HUES6 (cell line): ENCODE data around the gene TMEM52.

Experiments
- H3K27ac ChIP-seq: 2 replicates; pipeline ENCODE4 v1.7.0; 2013; ENCODE audit warnings: low read depth, mild to moderate bottlenecking, low read length, inconsistent platforms
- H3K27me3 ChIP-seq: 2 replicates; pipeline ENCODE4 v1.6.1; 2013; ENCODE audit warnings: low read length; ENCODE audit not compliant: control insufficient read depth, insufficient read depth
- H3K36me3 ChIP-seq: 2 replicates; pipeline ENCODE4 v1.6.1; 2013; ENCODE audit warnings: low read length; ENCODE audit not compliant: control insufficient read depth, insufficient read depth
- H3K4me1 ChIP-seq: 2 replicates; pipeline ENCODE4 v1.6.1; 2013; ENCODE audit warnings: low read length; ENCODE audit not compliant: control insufficient read depth, insufficient read depth
- H3K4me3 ChIP-seq: 2 replicates; pipeline ENCODE4 v1.5.1; 2013; ENCODE audit warnings: low read depth, low read length
- H3K9ac ChIP-seq: one replicate; pipeline ENCODE4 v1.6.1; 2013; ENCODE audit warnings: mild to moderate bottlenecking, low read length
- H3K9me3 ChIP-seq: 2 replicates; pipeline ENCODE4 v1.6.1; 2013; ENCODE audit warnings: low read depth, low read length; ENCODE audit not compliant: control insufficient read depth, insufficient read depth

Gene TMEM52

GRCh38 chr1:1910651-1911331 is 8.3 kb downstream of the TMEM52 start:
- Histone ChIP-seq H3K9me3 (no peaks in the 10 kb centered on the region), H3K4me3 (no peak overlapping the region), H3K27me3 (no peaks in the 10 kb centered on the region; the same call in 1 of the 2 replicates), H3K9ac (no peak overlapping the region), H3K27ac (no peak overlapping the region), H3K36me3 (no peaks in the 10 kb centered on the region), H3K4me1 (peaks cover 23% of the 10 kb centered on the region; the same call in 1 of the 2 replicates)

GRCh38 chr1:1910033-1910465 is 9.0 kb downstream of the TMEM52 start:
- Histone ChIP-seq H3K4me3 (peak overlapping the region; percentile 63), H3K9me3 (no peaks in the 10 kb centered on the region), H3K27me3 (no peaks in the 10 kb centered on the region), H3K9ac (peak overlapping the region; percentile 23), H3K36me3 (no peaks in the 10 kb centered on the region), H3K4me1 (peaks cover 23% of the 10 kb centered on the region; the same call in 1 of the 2 replicates), H3K27ac (no peak overlapping the region)

DNA sequence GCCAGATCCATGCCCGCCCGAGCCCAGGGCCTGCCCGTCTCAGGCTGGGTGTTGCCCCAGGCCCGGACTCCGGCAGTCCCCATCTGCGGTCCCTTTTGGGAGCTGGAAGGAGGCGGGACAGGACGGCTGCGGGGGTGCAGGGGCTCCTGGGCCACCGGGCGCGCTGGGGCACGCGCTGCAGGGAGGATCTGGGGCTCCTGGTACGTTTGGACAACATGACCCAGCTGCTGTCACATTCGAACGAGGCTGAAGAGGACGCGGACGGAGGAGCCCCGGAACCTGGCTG is 10.6 kb downstream of the TMEM52 start:
- Histone ChIP-seq H3K27me3 (no peaks in the 10 kb centered on the region), H3K4me3 (peak overlapping the region; percentile 73), H3K36me3 (no peaks in the 10 kb centered on the region), H3K4me1 (peaks cover 19% of the 10 kb centered on the region; the same call in 1 of the 2 replicates), H3K27ac (no peak overlapping the region; the same call in 1 of the 2 replicates), H3K9me3 (no peaks in the 10 kb centered on the region), H3K9ac (peak overlapping the region; percentile 51)

GRCh38 chr1:1907098-1907736 is 11.9 kb downstream of the TMEM52 start:
- Histone ChIP-seq H3K4me1 (peaks cover 19% of the 10 kb centered on the region; the same call in 1 of the 2 replicates), H3K9ac (peak overlapping the region; percentile 19), H3K9me3 (peaks cover 4% of the 10 kb centered on the region; the same call in 1 of the 2 replicates), H3K36me3 (no peaks in the 10 kb centered on the region), H3K27ac (no peak overlapping the region), H3K27me3 (no peaks in the 10 kb centered on the region), H3K4me3 (no peak overlapping the region)

GRCh38 chr1:1906185-1907097 is 12.6 kb downstream of the TMEM52 start:
- no peak overlapping the region for H3K27ac ChIP-seq
- H3K4me1 ChIP-seq, result peaks cover 19% of the 10 kb centered on the region; the same call in 1 of the 2 replicates

DNA sequence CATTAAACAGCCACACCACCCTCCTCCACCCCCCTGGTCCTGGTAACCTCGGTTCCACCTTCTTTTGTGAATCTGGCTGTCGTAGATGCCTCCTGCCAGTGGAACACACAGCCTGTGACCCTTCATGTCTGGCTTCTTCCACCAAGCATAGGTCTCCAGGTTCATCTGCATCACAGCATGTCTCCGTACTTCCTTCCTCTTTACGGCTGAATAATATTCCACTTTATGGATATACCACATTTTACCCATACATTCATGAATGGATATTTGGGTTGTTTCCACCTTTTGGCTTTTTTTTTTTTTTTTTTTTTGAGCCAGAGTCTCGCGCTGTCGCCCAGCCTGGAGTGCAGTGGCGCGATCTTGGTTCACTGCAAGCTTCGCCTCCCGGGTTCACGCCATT is 15.9 kb downstream of the TMEM52 start:
- Histone ChIP-seq H3K9ac (no peak overlapping the region), H3K27me3 (no peaks in the 10 kb centered on the region), H3K36me3 (no peaks in the 10 kb centered on the region), H3K4me3 (no peak overlapping the region), H3K27ac (no peak overlapping the region), H3K9me3 (peaks cover 4% of the 10 kb centered on the region; the same call in 1 of the 2 replicates), H3K4me1 (peaks cover 13% of the 10 kb centered on the region; the same call in 1 of the 2 replicates)

More at GRCh38 chr1:1906185-1907097, 12.6 kb downstream of the TMEM52 start:
- Histone ChIP-seq H3K4me3 (no peak overlapping the region), H3K9me3 (peaks cover 4% of the 10 kb centered on the region; the same call in 1 of the 2 replicates), H3K36me3 (no peaks in the 10 kb centered on the region), H3K9ac (no peak overlapping the region), H3K27me3 (no peaks in the 10 kb centered on the region)

GRCh38 chr1:1901641-1902294 is 17.3 kb downstream of the TMEM52 start:
- H3K4me1 ChIP-seq, result peaks cover 8% of the 10 kb centered on the region; the same call in 1 of the 2 replicates
- H3K9ac ChIP-seq, result no peak overlapping the region
- H3K4me3 ChIP-seq, result no peak overlapping the region
- H3K36me3 ChIP-seq, result no peaks in the 10 kb centered on the region
- H3K27me3 ChIP-seq, result no peaks in the 10 kb centered on the region
- no peak overlapping the region for H3K27ac ChIP-seq
- peaks cover 4% of the 10 kb centered on the region; the same call in 1 of the 2 replicates for H3K9me3 ChIP-seq

DNA sequence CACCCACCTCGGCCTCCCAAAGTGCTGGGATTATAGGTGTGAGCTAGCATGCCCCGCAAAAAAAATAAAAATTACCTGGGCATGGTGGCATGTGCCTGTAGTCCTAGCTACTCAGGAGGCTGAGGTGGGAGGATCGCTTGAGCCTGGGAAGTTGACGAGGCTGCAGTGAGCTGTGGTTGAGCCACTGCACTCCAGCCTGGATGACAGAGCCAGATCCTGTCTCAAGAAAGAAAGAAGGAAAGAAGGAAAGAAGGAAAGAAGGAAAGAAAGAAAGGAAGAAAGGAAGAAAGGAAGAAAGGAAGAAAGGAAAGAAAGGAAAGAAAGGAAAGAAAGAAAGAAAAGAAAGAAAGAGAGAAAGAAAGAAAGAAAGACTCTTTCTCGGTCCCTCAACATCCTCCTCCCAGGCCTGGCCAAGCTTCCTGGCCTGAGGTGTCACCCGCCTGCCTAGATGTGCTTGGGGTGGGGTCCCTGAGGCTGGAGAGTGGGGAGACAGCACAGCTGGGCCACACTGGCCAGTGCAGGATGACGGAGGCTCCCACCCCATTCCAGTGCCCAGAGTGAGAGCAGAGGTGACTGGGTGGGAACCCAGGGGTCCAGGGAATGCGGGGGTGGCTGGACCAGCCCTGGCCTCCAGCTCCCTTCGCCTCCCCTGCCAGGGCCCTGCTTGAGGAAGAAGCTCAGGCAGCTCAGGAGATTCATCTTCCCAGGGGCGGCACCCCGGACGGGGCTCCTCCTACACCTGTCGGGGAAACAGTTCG is 18.0 kb downstream of the TMEM52 start:
- H3K4me1 ChIP-seq, result peaks cover 8% of the 10 kb centered on the region; the same call in 1 of the 2 replicates
- peaks cover 4% of the 10 kb centered on the region; the same call in 1 of the 2 replicates for H3K9me3 ChIP-seq
- no peak overlapping the region for H3K4me3 ChIP-seq
- no peaks in the 10 kb centered on the region for H3K36me3 ChIP-seq
- no peaks in the 10 kb centered on the region for H3K27me3 ChIP-seq
- H3K27ac ChIP-seq, result no peak overlapping the region
- no peak overlapping the region for H3K9ac ChIP-seq

GRCh38 chr1:1899967-1900327 is 19.1 kb downstream of the TMEM52 start:
- no peaks in the 10 kb centered on the region for H3K27me3 ChIP-seq
- no peak overlapping the region for H3K9ac ChIP-seq
- H3K4me3 ChIP-seq, result no peak overlapping the region
- H3K9me3 ChIP-seq, result peaks cover 4% of the 10 kb centered on the region; the same call in 1 of the 2 replicates
- H3K27ac ChIP-seq, result no peak overlapping the region
- no peaks in the 10 kb centered on the region for H3K36me3 ChIP-seq
- H3K4me1 ChIP-seq, result peaks cover 13% of the 10 kb centered on the region
